Measurements from ENCODE around the gene MYOZ1.

MYOZ1 gene

GRCh38 chr10:73655990-73656298, 14.7 kb upstream of the MYOZ1 start, which contains the start of gene SYNPO2L:
Gene SYNPO2L (minus strand): TSS chr10:73656029. CDS start chr10:73655922, 107 bp downstream.
- Histone ChIP-seq H3K36me3 (ENCODE audit: control insufficient read depth, insufficient read depth, low read length) (no peaks in the 10 kb centered on the region), H3K4me1 (ENCODE audit: control insufficient read depth, insufficient read depth, low read length) (no peaks in the 10 kb centered on the region; the same call in 1 of the 2 replicates), H3K9ac (ENCODE audit: low read length) (no peak within 1 kb of the TSS), H3K27me3 (ENCODE audit: control insufficient read depth, insufficient read depth, low read length) (no peaks in the 10 kb centered on the region), H3K9me3 (ENCODE audit: control insufficient read depth, insufficient read depth, low read depth, low read length) (no peaks in the 10 kb centered on the region), H3K4me3 (ENCODE audit: low read depth, low read length) (no peak within 1 kb of the TSS), H3K27ac (ENCODE audit: low read depth, low read length) (no peak within 1 kb of the TSS)

DNA sequence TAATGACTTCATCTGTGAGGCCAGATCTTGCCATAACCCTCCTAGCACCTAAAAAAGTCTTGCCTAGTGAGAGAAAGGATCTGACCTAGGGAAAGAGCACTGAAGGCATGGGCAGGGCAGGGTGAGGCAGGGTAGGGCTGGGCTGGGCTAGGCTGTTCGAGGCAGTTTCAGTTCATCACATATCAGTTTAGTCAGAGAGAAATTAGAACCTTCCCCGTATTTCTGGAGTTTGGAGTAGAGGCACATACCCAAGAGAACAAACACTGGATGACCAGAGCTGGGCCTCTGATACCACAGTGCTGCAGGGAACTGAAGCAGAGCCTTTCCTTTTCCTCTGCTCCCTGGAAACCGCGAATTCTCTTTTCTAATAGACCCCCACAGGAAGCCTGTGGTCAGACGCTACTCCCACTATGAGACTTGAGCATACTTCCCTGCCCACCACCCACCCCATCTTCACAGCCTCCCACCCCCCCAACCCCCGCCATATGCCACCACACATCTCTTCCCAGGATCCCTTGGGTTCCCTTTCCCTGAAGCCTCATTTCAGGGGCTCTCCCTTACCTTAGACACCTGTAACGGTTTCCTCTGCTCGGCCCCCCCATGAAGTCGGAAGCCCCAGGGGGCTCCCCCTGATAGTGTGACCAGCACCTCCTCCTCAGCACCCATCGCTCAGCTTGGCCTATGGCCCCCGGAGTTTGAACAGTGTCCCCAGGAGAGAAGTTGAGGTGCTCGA, 14.1 kb upstream of the MYOZ1 start:
- Histone ChIP-seq H3K27me3 (ENCODE audit: control insufficient read depth, insufficient read depth, low read length) (no peaks in the 10 kb centered on the region), H3K36me3 (ENCODE audit: control insufficient read depth, insufficient read depth, low read length) (no peaks in the 10 kb centered on the region), H3K9me3 (ENCODE audit: control insufficient read depth, insufficient read depth, low read depth, low read length) (no peaks in the 10 kb centered on the region), H3K27ac (ENCODE audit: low read depth, low read length) (no peak overlapping the region), H3K9ac (ENCODE audit: low read length) (no peak overlapping the region), H3K4me3 (ENCODE audit: low read depth, low read length) (no peak overlapping the region), H3K4me1 (ENCODE audit: control insufficient read depth, insufficient read depth, low read length) (no peaks in the 10 kb centered on the region; the same call in 1 of the 2 replicates)

GRCh38 chr10:73653701-73654100, 12.4 kb upstream of the MYOZ1 start:
- Histone ChIP-seq H3K4me3 (ENCODE audit: low read depth, low read length) (no peak overlapping the region), H3K27ac (ENCODE audit: low read depth, low read length) (no peak overlapping the region), H3K36me3 (ENCODE audit: control insufficient read depth, insufficient read depth, low read length) (no peaks in the 10 kb centered on the region), H3K27me3 (ENCODE audit: control insufficient read depth, insufficient read depth, low read length) (no peaks in the 10 kb centered on the region), H3K9ac (ENCODE audit: low read length) (no peak overlapping the region), H3K4me1 (ENCODE audit: control insufficient read depth, insufficient read depth, low read length) (peaks cover 11% of the 10 kb centered on the region; the same call in 1 of the 2 replicates), H3K9me3 (ENCODE audit: control insufficient read depth, insufficient read depth, low read depth, low read length) (no peaks in the 10 kb centered on the region)

- Histone ChIP-seq H3K4me3 (ENCODE audit: low read depth, low read length) (no peak overlapping the region), H3K27ac (ENCODE audit: low read depth, low read length) (no peak overlapping the region), H3K9ac (ENCODE audit: low read length) (no peak overlapping the region), H3K27me3 (ENCODE audit: control insufficient read depth, insufficient read depth, low read length) (no peaks in the 10 kb centered on the region), H3K36me3 (ENCODE audit: control insufficient read depth, insufficient read depth, low read length) (no peaks in the 10 kb centered on the region), H3K9me3 (ENCODE audit: control insufficient read depth, insufficient read depth, low read depth, low read length) (no peaks in the 10 kb centered on the region), H3K4me1 (ENCODE audit: control insufficient read depth, insufficient read depth, low read length) (peaks cover 16% of the 10 kb centered on the region; the same call in 1 of the 2 replicates)
Measured at GRCh38 chr10:73653195-73653594, 11.9 kb upstream of the MYOZ1 start.

GRCh38 chr10:73650537-73651331, 9.5 kb upstream of the MYOZ1 start:
- Histone ChIP-seq H3K4me1 (ENCODE audit: control insufficient read depth, insufficient read depth, low read length) (peaks cover 28% of the 10 kb centered on the region), H3K9ac (ENCODE audit: low read length) (peak overlapping the region; percentile 21), H3K4me3 (ENCODE audit: low read depth, low read length) (no peak overlapping the region), H3K36me3 (ENCODE audit: control insufficient read depth, insufficient read depth, low read length) (no peaks in the 10 kb centered on the region), H3K27ac (ENCODE audit: low read depth, low read length) (no peak overlapping the region), H3K27me3 (ENCODE audit: control insufficient read depth, insufficient read depth, low read length) (no peaks in the 10 kb centered on the region), H3K9me3 (ENCODE audit: control insufficient read depth, insufficient read depth, low read depth, low read length) (no peaks in the 10 kb centered on the region)

GRCh38 chr10:73649876-73650536, 8.7 kb upstream of the MYOZ1 start:
- H3K9me3 ChIP-seq (ENCODE audit: control insufficient read depth, insufficient read depth, low read depth, low read length) = no peaks in the 10 kb centered on the region
- H3K36me3 ChIP-seq (ENCODE audit: control insufficient read depth, insufficient read depth, low read length) = no peaks in the 10 kb centered on the region
- no peak overlapping the region for H3K9ac ChIP-seq (ENCODE audit: low read length)
- peaks cover 28% of the 10 kb centered on the region for H3K4me1 ChIP-seq (ENCODE audit: control insufficient read depth, insufficient read depth, low read length)
- H3K27me3 ChIP-seq (ENCODE audit: control insufficient read depth, insufficient read depth, low read length) = no peaks in the 10 kb centered on the region
- no peak overlapping the region for H3K4me3 ChIP-seq (ENCODE audit: low read depth, low read length)
- no peak overlapping the region for H3K27ac ChIP-seq (ENCODE audit: low read depth, low read length)

DNA sequence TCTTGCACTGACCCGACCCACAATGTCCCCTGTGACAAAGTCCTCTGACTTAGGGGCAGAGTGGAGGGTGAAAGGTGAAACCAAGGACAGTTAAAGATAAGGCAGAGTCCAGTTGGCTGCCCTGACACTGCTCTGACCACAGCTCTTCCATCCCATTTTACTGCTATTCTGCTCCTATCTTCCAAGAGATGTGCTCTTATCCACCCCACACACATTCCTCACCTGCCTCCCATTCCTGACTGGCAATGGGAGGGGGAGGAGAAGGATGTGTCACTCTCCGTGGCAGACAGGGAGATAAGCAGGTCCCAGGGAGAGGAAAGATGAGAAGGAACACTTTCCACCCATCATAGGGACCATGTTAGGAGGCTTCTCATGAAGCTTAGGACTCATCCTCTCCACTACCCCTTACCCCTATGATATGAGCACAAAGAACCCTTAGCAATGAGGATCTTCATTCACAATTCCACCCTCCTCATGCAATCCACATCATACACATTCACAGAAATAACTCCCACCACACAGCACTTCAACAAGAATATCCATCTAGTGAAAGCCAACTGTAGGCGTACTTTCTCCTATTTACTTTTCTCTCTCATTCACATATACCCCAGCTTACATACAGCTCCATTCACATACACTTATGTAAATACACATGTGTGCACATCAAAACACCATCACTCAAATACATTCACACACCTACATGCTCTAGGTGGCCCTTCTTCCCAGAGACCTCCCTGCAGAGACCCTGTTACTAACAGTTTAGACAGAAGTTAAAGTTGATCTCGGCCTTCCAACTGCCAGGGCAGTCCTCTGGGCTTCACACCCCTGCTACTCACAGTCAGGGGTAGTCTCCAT, 7.9 kb upstream of the MYOZ1 start:
- Histone ChIP-seq H3K9me3 (ENCODE audit: control insufficient read depth, insufficient read depth, low read depth, low read length) (no peaks in the 10 kb centered on the region), H3K9ac (ENCODE audit: low read length) (peak overlapping the region; percentile 27), H3K4me3 (ENCODE audit: low read depth, low read length) (peak overlapping the region; percentile 75), H3K27me3 (ENCODE audit: control insufficient read depth, insufficient read depth, low read length) (no peaks in the 10 kb centered on the region), H3K4me1 (ENCODE audit: control insufficient read depth, insufficient read depth, low read length) (peaks cover 28% of the 10 kb centered on the region), H3K27ac (ENCODE audit: low read depth, low read length) (no peak overlapping the region; the same call in 1 of the 2 replicates), H3K36me3 (ENCODE audit: control insufficient read depth, insufficient read depth, low read length) (no peaks in the 10 kb centered on the region)

GRCh38 chr10:73647875-73648651, 6.8 kb upstream of the MYOZ1 start:
- Histone ChIP-seq H3K4me1 (ENCODE audit: control insufficient read depth, insufficient read depth, low read length) (peaks cover 28% of the 10 kb centered on the region), H3K4me3 (ENCODE audit: low read depth, low read length) (peak overlapping the region; percentile 75), H3K9ac (ENCODE audit: low read length) (peak overlapping the region; percentile 63), H3K27ac (ENCODE audit: low read depth, low read length) (peak overlapping the region; percentile 51; the same call in 1 of the 2 replicates), H3K27me3 (ENCODE audit: control insufficient read depth, insufficient read depth, low read length) (no peaks in the 10 kb centered on the region), H3K9me3 (ENCODE audit: control insufficient read depth, insufficient read depth, low read depth, low read length) (no peaks in the 10 kb centered on the region), H3K36me3 (ENCODE audit: control insufficient read depth, insufficient read depth, low read length) (no peaks in the 10 kb centered on the region)

DNA sequence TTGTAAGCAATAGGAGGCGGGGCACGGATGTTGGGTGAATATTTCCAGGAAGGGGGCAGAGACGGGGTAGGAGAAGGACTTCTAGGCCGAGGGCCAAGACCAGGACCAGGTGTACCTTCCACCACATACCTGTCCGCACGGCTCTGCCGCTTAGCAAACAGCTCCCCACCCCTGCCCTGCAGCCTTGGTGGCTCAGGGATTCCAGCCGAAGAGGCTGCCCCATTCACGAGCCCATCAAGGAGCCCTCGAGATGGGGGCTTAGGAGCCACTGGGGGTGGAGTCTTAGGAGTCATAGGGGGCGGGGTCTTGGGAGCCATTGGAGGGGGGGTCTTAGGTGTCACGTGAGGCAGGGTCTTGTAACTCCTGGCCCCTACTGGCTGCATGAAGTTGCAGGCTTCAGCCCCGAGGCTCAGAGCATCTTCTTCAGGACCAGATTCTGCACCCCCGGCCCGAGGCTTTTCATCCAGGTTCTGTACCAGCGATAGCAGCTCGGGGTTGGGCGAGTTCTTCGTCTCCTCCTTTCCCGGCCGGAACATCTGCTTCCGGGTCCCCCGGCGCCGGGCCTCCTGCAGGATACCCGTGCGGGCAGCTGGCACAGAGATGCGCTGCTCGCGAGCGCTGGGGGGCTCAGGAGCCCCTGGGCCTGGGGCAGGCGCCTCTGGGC, 6.1 kb upstream of the MYOZ1 start:
- Histone ChIP-seq H3K4me1 (ENCODE audit: control insufficient read depth, insufficient read depth, low read length) (peaks cover 28% of the 10 kb centered on the region), H3K27me3 (ENCODE audit: control insufficient read depth, insufficient read depth, low read length) (no peaks in the 10 kb centered on the region), H3K9me3 (ENCODE audit: control insufficient read depth, insufficient read depth, low read depth, low read length) (no peaks in the 10 kb centered on the region), H3K4me3 (ENCODE audit: low read depth, low read length) (peak overlapping the region; percentile 75), H3K27ac (ENCODE audit: low read depth, low read length) (peak overlapping the region; percentile 51; the same call in 1 of the 2 replicates), H3K9ac (ENCODE audit: low read length) (peak overlapping the region; percentile 63), H3K36me3 (ENCODE audit: control insufficient read depth, insufficient read depth, low read length) (no peaks in the 10 kb centered on the region)
